Islet of Langerhans (tissue), 1 donor: ENCODE results near the gene CYP27B1.

Experiments
- FAIRE-seq: peaks from one replicate; lab custom pipeline; 2011; peaks lifted over from hg19 to GRCh38; lab: Jason Lieb, UNC

CYP27B1 gene

DNA sequence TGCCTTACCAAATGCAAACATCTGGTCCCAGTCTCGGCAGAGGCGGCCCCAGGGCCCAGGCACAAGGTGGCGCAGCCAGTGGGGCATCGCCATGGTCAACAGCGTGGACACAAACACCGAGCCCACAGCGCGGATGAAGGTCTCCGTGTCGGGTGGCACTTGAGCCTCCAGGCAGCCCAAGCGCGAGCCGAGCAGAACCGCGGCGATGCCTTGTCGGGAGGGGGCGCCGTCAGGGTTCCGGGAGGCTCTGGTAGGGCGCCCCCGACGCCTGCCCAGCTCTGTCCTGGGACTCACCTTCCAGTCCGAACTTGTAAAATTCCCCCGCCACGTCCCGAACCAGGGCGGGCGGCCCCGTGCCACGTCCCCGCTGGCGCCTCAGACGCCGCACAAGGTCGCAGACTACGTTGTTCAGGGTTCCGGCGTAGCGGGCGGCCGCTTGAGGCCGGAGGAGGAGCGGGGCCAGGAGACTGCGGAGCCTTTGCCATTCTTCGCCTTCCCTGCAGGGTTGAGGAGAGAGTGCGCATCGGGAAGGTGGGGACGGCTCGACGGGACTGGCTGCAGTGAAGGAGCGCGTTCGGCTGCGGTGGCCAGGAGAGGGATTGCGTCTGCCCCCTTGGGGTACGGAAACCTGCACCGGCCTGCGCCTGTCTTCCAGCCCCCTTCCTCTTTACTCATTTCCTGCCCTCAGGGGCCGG is 1.7 kb downstream of the CYP27B1 start:
- FAIRE-seq: no peak

DNA sequence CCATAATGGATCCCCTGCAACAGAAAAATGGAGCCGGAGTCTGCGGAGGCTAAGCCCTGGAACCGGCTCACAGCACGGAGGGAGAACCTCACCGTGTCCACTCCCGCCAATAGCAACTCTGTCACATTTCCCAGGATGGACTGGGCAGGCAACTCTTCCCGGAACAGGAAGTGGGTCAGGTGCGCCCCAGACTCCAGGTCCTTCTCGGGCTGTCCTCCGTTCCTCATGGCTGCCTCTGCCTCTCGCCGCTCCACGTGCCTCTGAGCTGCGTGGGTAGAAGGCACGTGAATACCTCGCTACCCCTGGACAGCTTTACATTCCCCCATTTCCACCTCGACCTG is 2.2 kb downstream of the CYP27B1 start:
- FAIRE-seq: no peak

DNA sequence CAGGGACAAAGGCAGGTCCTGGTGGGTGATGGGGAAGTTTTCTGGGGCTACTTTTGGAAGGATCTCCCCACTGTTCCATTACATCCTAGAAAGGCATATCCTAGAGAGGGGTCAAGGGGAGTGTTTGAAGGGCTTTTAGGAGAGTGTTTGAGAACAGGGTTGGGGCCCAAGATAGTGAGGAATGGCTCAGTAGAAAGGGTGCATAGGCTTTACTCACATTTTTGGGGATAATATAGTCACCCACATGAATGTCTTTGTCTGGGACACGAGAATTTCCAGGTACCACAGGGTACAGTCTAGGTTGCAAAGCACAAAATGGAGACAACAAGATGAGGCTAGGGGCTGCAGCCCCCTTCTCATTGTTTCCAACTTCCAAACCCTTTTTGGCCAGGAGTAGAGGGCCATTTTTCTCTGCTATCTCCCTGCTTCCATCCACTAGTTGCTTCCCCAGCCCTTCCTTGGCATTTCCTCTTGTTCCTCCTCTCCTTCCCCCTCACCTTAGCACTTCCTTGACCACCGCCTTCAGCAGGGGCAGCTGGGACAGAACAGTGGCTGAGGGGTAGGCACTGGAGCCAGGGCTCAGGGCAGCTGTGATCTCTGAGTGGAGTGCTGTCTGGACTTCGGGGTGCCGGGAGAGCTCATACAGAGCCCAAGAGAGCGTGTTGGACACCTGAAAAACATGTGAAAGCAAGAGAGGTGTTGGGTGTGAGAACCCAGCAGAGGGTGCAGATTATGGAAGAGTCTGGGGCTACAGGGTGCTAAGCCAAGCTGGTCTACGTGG is 2.8 kb downstream of the CYP27B1 start:
- FAIRE-seq: no peak

DNA sequence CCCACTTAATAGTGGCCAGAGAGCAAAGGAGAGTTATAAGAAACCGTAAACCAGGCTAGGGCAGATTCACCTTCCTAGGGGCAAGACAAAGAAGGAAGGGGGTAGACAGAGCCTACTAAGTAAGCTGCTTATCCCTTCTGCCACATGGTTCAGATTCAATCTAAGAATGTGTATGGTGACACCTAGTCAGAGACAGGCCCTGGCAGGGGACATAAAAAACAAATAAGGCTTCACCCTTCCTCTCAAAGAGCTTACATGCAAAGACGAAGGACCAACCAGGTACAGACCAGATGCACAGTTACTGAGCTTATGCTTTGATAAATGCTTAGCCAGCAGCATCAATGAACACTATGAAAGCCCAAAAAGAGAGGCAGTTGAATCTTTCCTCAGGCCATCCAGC is 4.4 kb downstream of the CYP27B1 start:
- FAIRE-seq: no peak

DNA sequence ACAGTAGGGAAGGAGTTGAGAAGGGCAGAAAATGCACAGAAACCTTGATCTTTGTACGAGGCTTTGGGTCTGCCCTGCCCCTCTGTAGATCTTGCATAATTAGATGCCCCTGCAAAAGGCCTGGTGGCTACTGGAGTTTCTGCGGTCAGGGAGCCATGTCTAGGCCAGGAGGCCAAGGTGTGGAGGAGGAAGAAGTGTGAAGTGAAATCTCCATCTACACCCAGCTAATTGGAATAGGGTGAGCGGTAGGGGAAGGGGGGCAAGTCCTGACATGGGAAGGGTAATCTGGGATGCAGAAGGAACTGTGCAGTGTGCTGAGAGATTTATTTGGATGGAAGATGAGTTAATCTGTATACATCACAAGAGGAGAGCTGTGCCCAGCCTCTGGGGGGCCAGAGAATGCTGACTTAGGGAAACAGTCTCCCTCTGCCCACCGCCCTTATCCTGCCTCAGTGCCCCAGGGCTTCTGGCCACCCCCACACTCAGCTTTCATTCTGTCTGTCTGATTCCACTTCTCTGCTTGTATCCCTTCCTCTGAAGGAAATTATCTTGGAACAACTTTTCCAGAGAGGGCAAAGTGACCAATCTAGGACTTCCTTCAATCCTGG is 5.4 kb downstream of the CYP27B1 start:
- FAIRE-seq: no peak

DNA sequence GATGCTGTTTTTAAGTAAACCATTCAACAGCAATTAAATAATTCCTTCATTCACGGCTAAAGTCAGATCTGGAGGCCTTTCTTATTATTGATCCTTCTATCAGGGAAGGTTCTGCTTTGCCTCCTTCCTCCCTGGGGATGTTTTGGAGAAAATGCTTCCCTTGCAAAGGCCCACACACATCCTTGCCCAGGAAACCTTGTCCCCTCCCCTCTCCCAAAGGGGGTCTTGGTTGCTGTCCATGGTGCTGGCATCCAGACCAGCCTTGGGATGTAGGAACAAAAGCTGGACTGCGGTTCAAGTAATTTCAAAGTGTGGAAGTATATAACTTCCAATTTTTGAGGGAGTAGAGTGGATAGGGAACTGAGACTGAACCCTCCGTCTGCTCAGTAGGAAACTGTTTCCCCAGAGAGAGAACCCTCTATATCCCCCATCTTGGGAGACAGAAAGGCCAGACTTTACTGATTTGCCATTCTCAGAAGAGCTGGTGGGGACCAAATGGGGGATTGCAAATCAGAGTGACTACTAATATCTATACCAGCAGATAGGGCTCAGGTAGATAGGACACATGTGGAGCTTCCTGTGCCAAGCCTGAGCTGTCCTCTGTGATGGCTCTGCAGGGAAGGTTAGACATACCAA is 6.4 kb downstream of the CYP27B1 start:
- FAIRE-seq: no peak

DNA sequence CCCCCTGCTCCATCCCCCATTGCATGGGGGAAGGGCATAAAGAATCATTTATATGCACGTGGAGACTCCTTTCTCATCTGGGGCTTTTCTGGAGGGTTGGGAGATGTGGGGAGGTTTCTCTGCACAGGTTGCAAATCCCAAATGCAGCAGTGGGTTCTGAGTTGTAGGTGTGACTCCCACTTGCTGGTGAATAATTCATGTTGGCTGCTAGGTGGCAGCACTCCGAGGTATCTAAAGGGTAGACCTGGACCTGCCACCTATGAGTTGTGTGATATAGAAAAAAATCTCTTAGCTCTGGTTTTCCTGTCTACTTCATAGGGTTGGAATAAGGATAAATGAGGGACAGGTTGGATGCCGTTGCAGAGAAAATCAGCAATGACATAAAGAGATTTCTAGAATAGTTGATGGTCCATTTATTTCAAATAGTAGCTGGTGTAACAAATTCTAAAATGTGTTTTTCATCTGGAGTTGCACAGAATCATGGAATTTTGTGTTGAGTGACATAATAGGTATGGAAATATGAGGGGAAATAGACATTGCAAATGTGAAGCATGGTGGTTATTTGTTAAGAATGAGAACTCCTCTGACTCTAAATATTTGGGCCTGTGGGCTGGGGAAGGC is 7.4 kb downstream of the CYP27B1 start:
- no peak for FAIRE-seq

DNA sequence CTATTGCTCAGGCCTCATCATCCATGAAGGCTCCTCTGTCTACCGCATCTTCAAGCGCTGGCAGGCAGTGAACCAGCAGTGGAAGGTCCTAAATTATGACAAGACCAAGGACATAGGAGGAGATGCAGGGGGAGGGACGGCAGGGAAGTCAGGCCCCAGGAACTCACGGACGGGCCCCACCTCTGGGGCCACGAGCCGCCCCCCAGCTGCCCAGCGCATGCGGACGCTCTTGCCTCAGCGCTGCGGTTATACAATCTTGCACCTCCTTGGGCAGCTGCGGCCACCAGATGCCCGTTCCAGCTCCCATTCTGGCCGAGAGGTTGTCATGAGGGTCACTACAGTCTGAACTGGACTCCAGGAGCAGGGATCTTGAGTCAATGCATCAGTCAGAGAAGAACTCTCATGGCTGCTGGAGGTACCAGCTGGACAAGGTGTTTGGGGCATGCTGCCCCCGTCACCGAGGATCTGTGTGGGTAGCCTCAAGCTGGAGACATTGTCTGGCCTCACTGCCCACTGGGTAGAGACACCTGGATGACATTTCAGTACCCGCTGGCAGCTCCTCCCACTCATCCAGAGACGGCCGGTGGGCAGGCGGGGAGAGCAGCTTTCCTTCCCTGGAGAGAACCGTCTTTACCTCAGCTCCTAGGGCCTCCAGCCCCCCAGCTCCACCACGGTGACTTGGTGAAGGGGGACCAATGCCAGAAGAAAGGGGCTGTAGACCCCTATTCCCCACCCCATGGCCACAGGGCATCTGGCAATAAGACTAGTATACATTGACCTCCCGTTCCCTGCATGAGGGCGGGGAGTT is 8.1 kb downstream of the CYP27B1 start:
- FAIRE-seq: no peak

DNA sequence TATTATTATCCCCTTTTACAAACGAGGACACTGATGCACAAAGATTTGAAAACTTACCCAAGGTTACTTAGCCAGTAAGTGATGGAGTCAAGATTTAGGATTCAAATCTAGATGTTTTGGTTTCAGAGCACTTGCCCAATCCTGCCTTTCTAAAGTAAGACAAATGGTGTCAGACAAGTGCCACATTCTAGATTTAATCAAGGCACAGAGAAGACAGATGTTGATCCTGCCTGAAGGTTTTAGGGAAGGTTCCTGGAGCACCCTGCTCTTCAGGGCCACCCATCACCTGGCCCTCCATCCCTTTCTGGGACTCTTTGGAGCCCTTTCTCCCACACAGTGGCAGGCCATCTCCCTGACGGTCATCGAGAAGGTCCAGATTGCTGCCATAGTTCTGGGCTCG is 9.1 kb downstream of the CYP27B1 start:
- FAIRE-seq: no peak

DNA sequence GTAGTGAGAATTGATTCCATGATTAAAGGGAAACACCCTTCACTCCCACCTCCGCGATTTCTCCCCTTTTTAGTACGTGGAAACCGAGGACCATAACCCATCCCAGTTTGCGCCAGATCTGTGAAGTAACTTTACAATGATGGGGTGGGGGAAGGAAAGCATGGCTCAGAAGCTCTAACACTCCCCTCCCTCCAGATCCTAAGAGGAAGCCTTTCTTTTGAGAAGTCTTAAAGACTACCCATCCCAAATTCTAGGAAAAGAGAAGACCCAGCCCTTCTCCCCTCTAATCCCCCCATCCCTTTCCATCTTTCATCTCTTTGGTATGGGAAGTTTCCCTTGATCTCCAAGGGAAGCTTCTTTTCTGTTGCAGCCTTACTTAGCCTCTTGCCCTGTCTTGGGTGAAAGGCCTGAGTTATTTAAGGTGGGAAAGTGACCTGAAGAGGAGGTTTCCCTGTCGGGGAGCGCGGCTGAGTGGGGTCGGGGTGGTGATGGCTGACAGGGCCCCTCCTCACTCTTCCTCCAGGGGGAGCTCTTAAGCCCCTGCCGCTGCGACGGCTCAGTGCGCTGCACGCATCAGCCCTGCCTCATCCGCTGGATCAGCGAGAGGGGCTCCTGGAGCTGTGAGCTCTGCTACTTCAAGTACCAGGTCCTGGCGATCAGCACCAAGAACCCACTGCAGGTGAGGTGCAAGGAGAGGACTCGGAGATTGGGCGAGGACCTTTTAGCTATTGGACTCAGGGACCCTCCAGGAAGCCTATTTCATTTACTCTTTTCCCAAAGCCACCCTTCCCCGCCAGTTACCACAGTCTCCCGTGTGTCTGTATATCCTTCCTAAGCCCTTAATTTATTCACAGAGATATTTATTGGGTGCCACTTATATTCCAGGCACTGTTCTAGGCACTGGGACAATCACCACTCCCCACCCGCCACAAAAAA is 10.2 kb downstream of the CYP27B1 start:
- no peak for FAIRE-seq

DNA sequence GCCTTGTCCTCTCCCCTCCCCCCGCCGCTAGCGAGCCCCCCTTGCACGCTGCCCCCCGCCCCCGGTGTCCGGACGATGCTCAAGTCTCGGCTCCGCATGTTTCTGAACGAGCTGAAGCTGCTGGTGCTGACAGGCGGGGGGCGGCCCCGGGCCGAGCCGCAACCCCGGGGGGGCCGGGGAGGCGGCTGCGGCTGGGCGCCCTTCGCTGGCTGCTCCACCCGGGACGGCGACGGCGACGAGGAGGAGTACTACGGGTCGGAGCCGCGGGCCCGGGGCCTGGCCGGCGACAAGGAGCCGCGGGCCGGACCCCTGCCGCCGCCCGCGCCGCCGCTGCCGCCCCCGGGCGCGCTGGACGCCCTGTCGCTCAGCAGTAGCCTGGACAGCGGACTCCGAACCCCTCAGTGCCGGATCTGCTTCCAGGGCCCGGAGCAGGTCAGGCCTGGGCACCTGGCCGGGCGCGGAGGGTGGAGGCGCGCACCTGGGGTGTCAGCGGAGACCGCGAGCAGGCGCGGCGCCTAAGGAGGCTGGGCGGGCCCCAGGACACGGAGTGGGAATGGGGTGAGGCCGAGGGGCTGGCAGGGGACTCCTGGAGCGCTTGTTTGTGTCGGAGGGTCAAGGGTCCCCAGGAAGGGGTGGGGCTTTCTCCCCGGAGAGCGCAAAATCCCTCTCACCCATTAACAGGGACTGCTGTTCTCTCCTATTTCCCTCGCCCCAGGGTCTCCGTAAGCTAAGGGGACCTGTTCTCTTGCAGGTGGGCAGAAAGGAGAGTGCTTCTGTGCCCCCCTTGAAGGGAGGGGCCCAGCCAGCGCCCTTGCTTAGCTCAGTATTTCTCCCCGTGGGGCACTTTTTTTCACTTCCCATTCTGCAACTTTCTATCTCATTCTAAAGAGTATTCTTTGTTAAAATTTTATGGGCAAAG is 11.2 kb downstream of the CYP27B1 start:
- no peak for FAIRE-seq

DNA sequence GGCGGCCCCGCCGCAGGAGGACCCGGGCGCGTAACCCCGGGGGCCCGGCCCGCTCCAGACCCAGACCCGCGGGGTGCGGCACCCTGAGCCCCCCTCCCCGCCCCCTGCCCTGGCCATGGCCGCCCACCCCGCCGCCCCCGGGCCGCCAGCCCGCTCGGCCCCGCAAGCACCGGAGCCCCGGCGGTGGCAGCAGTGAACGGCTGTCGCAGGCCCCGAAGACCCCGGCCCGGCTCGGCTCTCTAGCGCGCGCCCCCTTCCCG is 11.8 kb downstream of the CYP27B1 start:
- FAIRE-seq: no peak

DNA sequence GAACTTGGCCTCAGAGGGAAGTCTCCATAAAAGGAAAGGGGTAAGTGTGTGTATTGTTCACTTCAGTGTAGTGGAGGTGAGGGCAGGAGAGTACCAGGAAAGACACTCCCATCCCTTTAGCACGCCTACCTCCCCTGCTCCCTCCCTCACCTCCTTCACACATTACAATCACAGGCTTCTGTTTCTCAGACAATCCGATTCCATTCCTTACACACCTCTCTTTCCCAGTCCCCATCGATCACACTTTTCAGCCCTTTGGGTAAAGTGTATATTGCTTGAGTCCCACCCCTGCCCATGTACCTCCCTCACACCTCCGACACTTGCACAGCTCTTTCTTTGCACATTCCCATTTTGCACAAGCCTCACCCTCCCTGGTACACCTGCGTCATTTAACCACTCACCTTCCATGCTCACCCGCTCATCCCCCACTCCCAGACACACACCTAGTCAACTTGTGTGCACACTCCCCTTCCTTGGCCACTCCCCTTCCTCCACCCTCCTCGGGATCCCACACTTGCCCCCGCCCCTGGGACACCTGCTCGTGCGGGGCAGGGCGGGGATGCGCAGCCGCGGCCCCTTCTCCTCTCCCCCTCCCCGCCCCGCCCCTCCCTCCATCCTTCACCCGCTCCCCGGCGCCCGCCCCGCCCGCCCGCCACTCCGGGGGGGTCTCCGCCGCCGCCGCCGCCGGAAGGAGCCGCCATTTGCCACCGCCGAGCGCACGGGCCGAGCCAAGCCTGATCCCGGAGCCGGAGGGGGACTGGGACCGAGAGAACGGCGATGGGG is 12.3 kb downstream of the CYP27B1 start, which contains the start of gene MARCHF9:
TSS of gene MARCHF9 (plus strand) at position 693 of the 783 bp plus-strand sequence. CDS start 426 bp downstream, outside the sequence.
- no peak for FAIRE-seq

DNA sequence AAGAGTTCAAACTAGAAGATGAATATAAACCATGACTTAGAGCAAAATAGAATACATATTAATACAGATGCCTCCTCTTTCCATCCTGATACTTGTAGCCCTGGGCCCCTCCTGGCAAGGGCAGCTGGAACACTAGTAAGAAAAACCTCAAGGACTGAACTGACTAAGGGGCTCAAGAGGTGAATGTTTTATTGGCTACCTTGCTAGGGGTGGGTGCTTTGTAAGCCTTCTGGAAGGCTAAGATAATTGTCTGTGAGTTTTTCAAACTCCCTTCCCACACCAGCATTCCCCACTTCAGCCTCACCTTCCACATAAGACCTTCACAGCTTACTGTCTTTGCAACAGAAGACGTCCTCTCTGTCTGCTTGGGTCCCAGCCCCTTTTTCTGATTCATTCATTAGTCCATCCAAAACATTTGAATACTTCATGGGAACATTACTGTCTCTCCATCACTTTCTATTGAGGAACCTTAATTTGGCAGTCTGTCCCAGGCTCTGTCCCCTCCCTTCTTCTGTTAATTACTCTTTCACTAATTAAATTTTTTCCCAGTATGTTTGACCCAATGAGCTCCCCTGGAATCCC is 13.0 kb downstream of the CYP27B1 start:
- FAIRE-seq: no peak

DNA sequence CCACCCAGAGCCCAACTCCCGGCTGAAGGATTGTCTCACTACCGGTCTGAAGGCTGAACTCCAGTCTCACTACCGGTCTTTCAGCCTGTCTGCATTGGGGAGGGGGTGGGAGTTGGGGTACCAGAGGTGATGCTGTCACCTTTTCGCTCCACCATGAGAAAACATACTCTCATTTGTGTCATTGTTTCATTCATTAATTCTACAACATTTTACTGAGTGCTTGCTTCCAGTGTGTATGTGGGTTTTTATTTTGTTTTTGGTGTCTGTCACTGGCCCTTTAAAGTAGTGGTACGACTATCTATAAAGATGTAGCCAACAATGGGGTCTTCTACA is 14.2 kb downstream of the CYP27B1 start:
- FAIRE-seq: no peak

DNA sequence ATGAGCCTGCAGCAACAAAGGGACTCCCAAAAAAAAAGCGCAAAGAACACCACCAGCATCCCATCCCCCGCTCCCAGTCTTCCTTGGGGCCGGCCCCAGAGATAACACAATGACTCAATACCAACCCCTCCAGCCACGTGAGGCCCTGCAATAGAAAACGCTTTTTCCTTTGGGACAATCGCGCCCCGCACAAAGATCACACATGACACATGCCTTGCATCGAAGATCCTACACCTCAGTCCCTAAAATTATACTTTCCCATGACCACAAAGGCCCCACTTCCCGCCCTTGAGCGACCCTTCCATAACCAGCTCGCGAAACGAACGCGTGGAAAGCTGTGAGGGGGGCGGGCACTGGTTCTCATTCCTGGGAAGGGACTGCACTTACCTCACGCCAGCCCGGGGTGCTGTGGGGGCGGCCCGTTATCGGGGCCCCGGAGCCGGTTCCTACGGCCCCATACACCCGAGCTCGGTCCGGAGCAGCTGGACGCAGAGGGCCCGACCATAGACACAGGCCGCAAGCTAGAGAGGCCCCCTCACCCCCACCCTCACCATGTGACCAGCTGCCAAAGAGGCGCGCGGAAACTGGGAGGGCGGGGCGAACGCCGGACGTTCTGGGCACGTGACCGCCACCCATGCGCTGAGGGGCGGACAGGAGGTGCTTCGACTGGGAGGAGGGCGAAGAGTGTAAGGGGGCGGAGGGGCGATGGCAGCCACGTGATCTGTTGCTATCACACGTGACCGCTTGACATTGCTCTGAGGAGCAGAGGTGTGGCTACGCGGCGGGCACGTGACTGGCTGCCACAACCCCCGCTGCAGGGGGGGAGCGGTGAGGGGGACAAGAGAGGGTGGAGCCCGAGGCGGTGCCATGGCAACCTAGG is 14.8 kb downstream of the CYP27B1 start, which contains the start of gene CDK4:
TSS of gene CDK4 (minus strand) at position 523 of the 880 bp plus-strand sequence. CDS start 593 bp downstream, outside the sequence.
- FAIRE-seq: peak; percentile 36

DNA sequence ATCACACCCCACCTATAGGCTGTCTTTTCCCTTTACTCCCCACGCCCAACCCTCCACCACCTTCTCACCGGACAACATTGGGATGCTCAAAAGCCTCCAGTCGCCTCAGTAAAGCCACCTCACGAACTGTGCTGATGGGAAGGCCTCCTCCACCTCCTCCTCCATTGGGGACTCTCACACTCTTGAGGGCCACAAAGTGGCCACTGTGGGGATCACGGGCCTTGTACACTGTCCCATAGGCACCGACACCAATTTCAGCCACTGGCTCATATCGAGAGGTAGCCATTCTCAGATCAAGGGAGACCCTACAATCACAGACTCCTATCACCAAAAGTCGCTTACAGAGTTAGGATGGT is 15.5 kb downstream of the CYP27B1 start:
- FAIRE-seq: no peak
